MCF 10A (cell line): Measurements from ENCODE around the gene MUC22. TPM values are rescaled to one million over a fixed set of nuclear protein-coding genes. Genes with fewer than 3 reads are reported as not detected.

Experiments
- BruUV-seq: library from RNA; stranded (reverse); fragments of 400-500 nt; replicated peaks from 2 replicates; lab custom pipeline; 2021; lab: Mats Ljungman, UMichigan
- CTCF ChIA-PET: fragments of 300-600 bp; sonication (Branson Sonifier 250); formaldehyde crosslinking; extraction: SDS; loops from one replicate; lab custom pipeline; 2021; ENCODE audit warnings: antibody characterized with exemption, inconsistent platforms; lab: Yijun Ruan, JAX
- POLR2A ChIA-PET: fragments of 300-600, 350-650 bp; sonication (Branson Sonifier 250); formaldehyde crosslinking; extraction: SDS; loops from one replicate; lab custom pipeline; 2020; ENCODE audit warnings: antibody characterized with exemption, inconsistent platforms; lab: Yijun Ruan, JAX
- DNase-seq: peaks from one replicate; pipeline ENCODE4 v3.0.0-alpha.2; 2018; ENCODE audit not compliant: unreplicated experiment
- H3K27ac Mint-ChIP-seq: one replicate; pipeline ENCODE4 v1.8.0; 2022; ENCODE audit warnings: mild to moderate bottlenecking, low read depth, mixed read lengths; ENCODE audit not compliant: unreplicated experiment
- H3K27me3 Mint-ChIP-seq: one replicate; pipeline ENCODE4 v1.8.0; 2022; ENCODE audit warnings: mixed read lengths; ENCODE audit not compliant: insufficient read depth, unreplicated experiment
- H3K36me3 Mint-ChIP-seq: one replicate; pipeline ENCODE4 v1.8.0; 2022; ENCODE audit warnings: mild to moderate bottlenecking, moderate library complexity, mixed read lengths; ENCODE audit not compliant: insufficient read depth, unreplicated experiment
- H3K4me1 Mint-ChIP-seq: one replicate; pipeline ENCODE4 v1.8.0; 2022; ENCODE audit warnings: mixed read lengths; ENCODE audit not compliant: insufficient read depth, unreplicated experiment
- H3K4me3 Mint-ChIP-seq: one replicate; pipeline ENCODE4 v1.8.0; 2022; ENCODE audit warnings: mild to moderate bottlenecking, moderate library complexity, mixed read lengths; ENCODE audit not compliant: unreplicated experiment
- H3K9me3 Mint-ChIP-seq: one replicate; pipeline ENCODE4 v1.8.0; 2022; ENCODE audit warnings: mixed read lengths; ENCODE audit not compliant: unreplicated experiment
- CTCF ChIP-seq: fragments of 200-600 bp; IDR thresholded peaks from one replicate; pipeline ENCODE4 v1.8.0; 2022; ENCODE audit warnings: antibody characterized with exemption, mild to moderate bottlenecking; ENCODE audit not compliant: unreplicated experiment
- intact Hi-C: fragments of 100-400 bp; cut with micrococcal nuclease; formaldehyde crosslinking; loops from 2 replicates; pipeline ENCODE4 v1.14.1; 2022
- total RNA-seq: library from RNA; stranded (reverse); gene quantifications from 2 replicates; pipeline ENCODE4 v1.2.3, GENCODE V29; 2022

The MUC22 gene
- total RNA-seq, 1 experiment from 2014 or later: not detected

- H3K4me1 Mint-ChIP-seq: peaks cover 13% of the 10 kb centered on the region
- intact Hi-C loops: no loop called here
- H3K27me3 Mint-ChIP-seq: no peaks in the 10 kb centered on the region
- ChIA-PET POLR2A (no interaction called here), CTCF (no interaction called here)
- H3K36me3 Mint-ChIP-seq: no peaks in the 10 kb centered on the region
- H3K9me3 Mint-ChIP-seq: no peaks in the 10 kb centered on the region
- no peak overlapping the region for H3K4me3 Mint-ChIP-seq
- no TSS peak for BruUV-seq
- no peak for DNase-seq
- H3K27ac Mint-ChIP-seq: no peak overlapping the region
- no peak for TF ChIP-seq CTCF
Observed at GRCh38 chr6:30987304-30987703, 23.0 kb upstream of the MUC22 start.

GRCh38 chr6:30988209-30988825, 22.0 kb upstream of the MUC22 start:
- BruUV-seq: no TSS peak
- CTCF ChIA-PET: interaction anchor here (0.7 kb wide), 1 partner anchor 150 kb away, joined by 3 read pairs; no protein-coding TSS in a partner anchor
- no peak overlapping the region for H3K4me3 Mint-ChIP-seq
- no peak for TF ChIP-seq CTCF
- H3K27ac Mint-ChIP-seq: no peak overlapping the region
- no peak for DNase-seq
- intact Hi-C loops: no loop called here
- H3K27me3 Mint-ChIP-seq: no peaks in the 10 kb centered on the region
- no peaks in the 10 kb centered on the region for H3K9me3 Mint-ChIP-seq
- POLR2A ChIA-PET: no interaction called here
- H3K4me1 Mint-ChIP-seq: peaks cover 4% of the 10 kb centered on the region
- H3K36me3 Mint-ChIP-seq: no peaks in the 10 kb centered on the region

- H3K4me1 Mint-ChIP-seq: no peaks in the 10 kb centered on the region
- no TSS peak for BruUV-seq
- intact Hi-C loops: no loop called here
- H3K36me3 Mint-ChIP-seq: no peaks in the 10 kb centered on the region
- CTCF ChIA-PET: interaction anchor here (1.0 to 1.4 kb wide), 3 partner anchors 31 to 77 kb away, joined by 3 to 4 read pairs (median 3); partner anchors contain the start of gene VARS2
- no peaks in the 10 kb centered on the region for H3K9me3 Mint-ChIP-seq
- no peak overlapping the region for H3K27ac Mint-ChIP-seq
- no peak for DNase-seq
- no peak for TF ChIP-seq CTCF
- H3K4me3 Mint-ChIP-seq: no peak overlapping the region
- H3K27me3 Mint-ChIP-seq: no peaks in the 10 kb centered on the region
- POLR2A ChIA-PET: no interaction called here
Observed at GRCh38 chr6:30990422-30991086, 19.7 kb upstream of the MUC22 start.

GRCh38 chr6:30991891-30992290, 18.4 kb upstream of the MUC22 start:
- H3K4me1 Mint-ChIP-seq: no peaks in the 10 kb centered on the region
- POLR2A ChIA-PET: no interaction called here
- no peaks in the 10 kb centered on the region for H3K27me3 Mint-ChIP-seq
- no peaks in the 10 kb centered on the region for H3K9me3 Mint-ChIP-seq
- no peak overlapping the region for H3K27ac Mint-ChIP-seq
- no peak for DNase-seq
- intact Hi-C loops: no loop called here
- no peak for TF ChIP-seq CTCF
- H3K36me3 Mint-ChIP-seq: no peaks in the 10 kb centered on the region
- CTCF ChIA-PET: interaction anchor here (0.6 kb wide), 1 partner anchor 78 kb away, joined by 3 read pairs; the partner anchor contains the start of gene VARS2
- no peak overlapping the region for H3K4me3 Mint-ChIP-seq
- no TSS peak for BruUV-seq
